Spleen (tissue), 11 donors: ENCODE measurements around the gene ZNRF3. TPM values are rescaled to one million over a fixed set of nuclear protein-coding genes. Genes with fewer than 3 reads are reported as not detected.
"Not testable (repeated sequence)": the region's sequence is repeated elsewhere in the genome, so short reads cannot be mapped to it uniquely, and the experiment has no call there.

Experiments used
- DNase-seq: peaks from one replicate; pipeline ENCODE4 v3.0.0-alpha.2; 2020
- H3K27ac ChIP-seq, 8 donors: fragments of 200-600 bp; sonication (generic) in 7 of 8; 1 replicate in 4 of 8; 2 replicates in 4 of 8; pipeline versions ENCODE4 v1.5.0 to v1.8.0; 2016 to 2021; ENCODE audit warnings: inconsistent platforms in 4 of 8, mild to moderate bottlenecking in 4 of 8, moderate library complexity in 1 of 8
- H3K27me3 ChIP-seq, 7 donors: fragments of 200-600 bp; sonication (generic) in 6 of 7; replicated peaks in 1 of 7; 1 replicate in 4 of 7; 2 replicates in 3 of 7; pipeline versions ENCODE4 v1.5.0 to v1.8.0; 2016 to 2021; ENCODE audit warnings: inconsistent platforms in 3 of 7, mild to moderate bottlenecking in 1 of 7
- H3K36me3 ChIP-seq, 6 donors: fragments of 200-600 bp; sonication (generic) in 5 of 6; 1 replicate in 4 of 6; 2 replicates in 2 of 6; pipeline versions ENCODE4 v1.5.0 to v1.8.0; 2016 to 2021; ENCODE audit warnings: inconsistent platforms in 2 of 6
- H3K4me1 ChIP-seq, 6 donors: fragments of 200-600 bp; sonication (generic) in 5 of 6; 1 replicate in 3 of 6; 2 replicates in 3 of 6; pipeline versions ENCODE4 v1.5.0 to v1.8.0; 2016 to 2021; ENCODE audit warnings: inconsistent platforms in 3 of 6
- H3K4me3 ChIP-seq, 8 donors: fragments of 200-600 bp; sonication (generic) in 7 of 8; 1 replicate in 4 of 8; 2 replicates in 4 of 8; pipeline versions ENCODE4 v1.5.0 to v1.8.0; 2016 to 2021; ENCODE audit warnings: inconsistent platforms in 4 of 8, mild to moderate bottlenecking in 4 of 8, moderate library complexity in 2 of 8
- H3K9me3 ChIP-seq, 8 donors: fragments of 200-600 bp; sonication (generic) in 7 of 8; 1 replicate in 4 of 8; 2 replicates in 4 of 8; pipeline versions ENCODE4 v1.5.0 to v1.8.0; 2016 to 2021; ENCODE audit warnings: inconsistent platforms in 4 of 8
- POLR2A ChIP-seq, 3 donors: fragments of 450-650 bp; IDR thresholded peaks; one replicate each; pipeline ENCODE4 v1.5.1; 2017; ENCODE audit warnings: antibody characterized with exemption in 3 of 3, mild to moderate bottlenecking in 1 of 3
- POLR2AphosphoS5 ChIP-seq, 3 donors: sonication (generic); formaldehyde crosslinking; IDR thresholded peaks; one replicate each; pipeline ENCODE4 v1.5.1; 2017; ENCODE audit warnings: antibody characterized with exemption in 3 of 3
- WGBS, 5 donors: extraction: QIAGEN DNeasy Blood & Tissue Kit in 3 of 5; methylation state at CpG; one replicate each; pipeline versions ENCODE4 v1.1.5 to v1.1.7; 2013 to 2018; 5-methylcytosine and 5-hydroxymethylcytosine counted together
- intact Hi-C: fragments of 100-400 bp; cut with DNase I; formaldehyde crosslinking; loops from one replicate; pipeline ENCODE4 v1.15.0; 2023; ENCODE audit warnings: low total_unique reads
- polyA plus RNA-seq, 3 donors: library from polyadenylated mRNA; stranded (reverse); fragments of 200-250 nt; gene quantifications; one replicate each; pipeline ENCODE4 v1.2.1, GENCODE V29; 2013
- total RNA-seq, 7 donors: library from RNA; depleted of rRNA in 3 of 7; stranded (reverse); fragments of >200 nt in 3 of 7; fragmentation: NEBNext Ultra II Directional in 4 of 7; extraction: Animal tissue kit (Norgen Biotek cat#: 25700) in 4 of 7; gene quantifications; one replicate each; pipeline versions ENCODE4 v1.1.0 to v1.2.1, GENCODE V29; 2016 to 2021
- TF ChIP-seq, protein P1 (sequence below), 11 experiments: fragments of 200-600 bp in 7 of 11; fragments of 450-650 bp in 4 of 11; sonication (generic) in 4 of 11; IDR thresholded peaks in 8 of 11; conservative IDR thresholded peaks in 3 of 11; 1 replicate in 7 of 11; 2 replicates in 4 of 11; pipeline versions ENCODE4 v1.4.0 to v1.8.0; 2016 to 2021; ENCODE audit warnings: antibody characterized with exemption in 11 of 11, inconsistent platforms in 4 of 11, mild to moderate bottlenecking in 1 of 11
- donor health status: healthy with polysubstance abuse.
- donor health status: DM: no; HTN: no; CAD: no; lungs with moderate emphysema.
- donor health status: DM: no; HTN: no; CAD: no.
- donor health status: Bipolar disorder and iron deficiency.
- donor health status: healthy.
- donor health status: DM: no; HTN: no; CAD: no.
- donor health status: DM: yes; HTN: yes; CAD: no.

Gene ZNRF3
- total and polyA plus RNA-seq, 10 donors, result 0.15 to 4.5 (median 2.6) TPM

GRCh38 chr22:28841111-28841510 lies 42.3 kb upstream of the ZNRF3 start:
- WGBS, 5 donors, result 44 to 91% (median 71%) methylated on average over 5 of the region's 5 CpGs
- TF ChIP-seq POLR2AphosphoS5 (IDR thresholded peaks at IDR 0.05) (no peak), POLR2A (IDR thresholded peaks at IDR 0.05) (no peak)
- TF ChIP-seq, protein P1, sequence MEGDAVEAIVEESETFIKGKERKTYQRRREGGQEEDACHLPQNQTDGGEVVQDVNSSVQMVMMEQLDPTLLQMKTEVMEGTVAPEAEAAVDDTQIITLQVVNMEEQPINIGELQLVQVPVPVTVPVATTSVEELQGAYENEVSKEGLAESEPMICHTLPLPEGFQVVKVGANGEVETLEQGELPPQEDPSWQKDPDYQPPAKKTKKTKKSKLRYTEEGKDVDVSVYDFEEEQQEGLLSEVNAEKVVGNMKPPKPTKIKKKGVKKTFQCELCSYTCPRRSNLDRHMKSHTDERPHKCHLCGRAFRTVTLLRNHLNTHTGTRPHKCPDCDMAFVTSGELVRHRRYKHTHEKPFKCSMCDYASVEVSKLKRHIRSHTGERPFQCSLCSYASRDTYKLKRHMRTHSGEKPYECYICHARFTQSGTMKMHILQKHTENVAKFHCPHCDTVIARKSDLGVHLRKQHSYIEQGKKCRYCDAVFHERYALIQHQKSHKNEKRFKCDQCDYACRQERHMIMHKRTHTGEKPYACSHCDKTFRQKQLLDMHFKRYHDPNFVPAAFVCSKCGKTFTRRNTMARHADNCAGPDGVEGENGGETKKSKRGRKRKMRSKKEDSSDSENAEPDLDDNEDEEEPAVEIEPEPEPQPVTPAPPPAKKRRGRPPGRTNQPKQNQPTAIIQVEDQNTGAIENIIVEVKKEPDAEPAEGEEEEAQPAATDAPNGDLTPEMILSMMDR (IDR thresholded peaks at IDR 0.05 in 8 of 11, conservative IDR thresholded peaks at IDR 0.05 in 3 of 11), result no peak
- H3K9me3 ChIP-seq, result peaks cover 0 to 2% (median 1%) of the 10 kb centered on the region in 8 donors
- H3K27ac ChIP-seq, result no peak overlapping the region
- no peak for DNase-seq
- no peaks in the 10 kb centered on the region for H3K36me3 ChIP-seq
- H3K27me3 ChIP-seq, result no peaks in the 10 kb centered on the region
- H3K4me1 ChIP-seq, result no peaks in the 10 kb centered on the region
- intact Hi-C loops, result no loop called here
- no peak overlapping the region for H3K4me3 ChIP-seq

GRCh38 chr22:28843633-28844032 lies 39.7 kb upstream of the ZNRF3 start:
- TF ChIP-seq, protein P1 (IDR thresholded peaks at IDR 0.05 in 8 of 11, conservative IDR thresholded peaks at IDR 0.05 in 3 of 11), result no peak
- no peak for TF ChIP-seq POLR2AphosphoS5 (IDR thresholded peaks at IDR 0.05)
- TF ChIP-seq POLR2A (IDR thresholded peaks at IDR 0.05), result no peak
- Histone ChIP-seq H3K4me1 (no peaks in the 10 kb centered on the region), H3K4me3 (no peak overlapping the region), H3K9me3 (peaks cover 0 to 27% (median 23%) of the 10 kb centered on the region in 8 donors), H3K27me3 (no peaks in the 10 kb centered on the region), H3K27ac (no peak overlapping the region), H3K36me3 (no peaks in the 10 kb centered on the region)
- WGBS, 5 donors, result 82 to 95% (median 93%) methylated on average over 2 of the region's 2 CpGs
- intact Hi-C loops, result no loop called here
- no peak for DNase-seq

DNA sequence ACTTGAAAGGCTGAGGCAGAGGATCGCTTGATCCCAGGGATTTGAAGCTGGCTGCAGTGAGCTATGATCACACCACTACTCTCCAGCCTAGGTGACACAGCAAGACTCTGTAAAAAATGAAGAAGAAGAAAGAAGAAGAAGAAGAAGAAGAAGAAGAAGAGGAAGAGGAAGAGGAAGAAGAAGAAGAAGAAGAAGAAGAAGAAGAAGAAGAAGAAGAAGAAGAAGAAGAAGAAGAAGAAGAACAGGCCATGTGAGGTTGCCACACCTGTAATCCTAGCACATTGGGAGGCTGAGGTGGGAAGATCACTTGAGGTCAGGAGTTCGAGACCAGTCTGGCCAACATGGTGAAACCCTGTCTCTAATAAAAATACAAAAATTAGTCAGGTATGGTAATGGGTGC lies 39.1 kb upstream of the ZNRF3 start:
- H3K27me3 ChIP-seq, DNase-seq, H3K27ac ChIP-seq, intact Hi-C loops, H3K36me3 ChIP-seq, H3K4me1 ChIP-seq, H3K4me3 ChIP-seq: not testable (repeated sequence)
- 70 to 93% (median 83%) methylated on average over 2 of the region's 2 CpGs for WGBS, 5 donors
- H3K9me3 ChIP-seq, result peaks cover 0 to 28% (median 24%) of the 10 kb centered on the region in 8 donors

DNA sequence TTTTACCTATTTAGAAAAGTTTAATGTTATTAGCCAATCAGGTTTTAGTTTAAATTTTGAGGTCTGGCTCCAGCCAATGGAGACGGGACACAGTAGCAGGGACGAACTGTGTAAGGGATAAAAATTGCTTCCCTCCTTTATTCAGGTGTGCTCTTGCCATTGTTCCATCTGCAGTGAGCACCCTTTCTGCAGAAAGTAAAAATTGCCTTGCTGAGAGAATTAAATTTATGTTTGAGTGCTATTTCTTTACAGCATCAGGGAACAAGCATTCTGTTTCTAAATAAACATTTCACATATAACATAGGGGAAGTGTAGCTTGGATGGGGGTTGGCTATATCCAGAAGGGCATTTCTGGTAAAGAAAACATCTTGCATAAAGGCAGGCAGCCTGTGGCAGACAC lies 36.4 kb upstream of the ZNRF3 start:
- Histone ChIP-seq H3K36me3 (no peaks in the 10 kb centered on the region), H3K4me3 (no peak overlapping the region), H3K9me3 (peaks cover 0 to 28% (median 24%) of the 10 kb centered on the region in 8 donors), H3K27ac (no peak overlapping the region), H3K27me3 (no peaks in the 10 kb centered on the region), H3K4me1 (no peaks in the 10 kb centered on the region)
- no peak for TF ChIP-seq POLR2A (IDR thresholded peaks at IDR 0.05)
- TF ChIP-seq, protein P1 (IDR thresholded peaks at IDR 0.05 in 8 of 11, conservative IDR thresholded peaks at IDR 0.05 in 3 of 11), result no peak
- TF ChIP-seq POLR2AphosphoS5 (IDR thresholded peaks at IDR 0.05), result no peak
- intact Hi-C loops, result no loop called here
- WGBS, 5 donors, result 92 to 100% (median 96%) methylated on average over 2 of the region's 2 CpGs
- no peak for DNase-seq
